ENCODE results near the gene MAP4K5.

DNA sequence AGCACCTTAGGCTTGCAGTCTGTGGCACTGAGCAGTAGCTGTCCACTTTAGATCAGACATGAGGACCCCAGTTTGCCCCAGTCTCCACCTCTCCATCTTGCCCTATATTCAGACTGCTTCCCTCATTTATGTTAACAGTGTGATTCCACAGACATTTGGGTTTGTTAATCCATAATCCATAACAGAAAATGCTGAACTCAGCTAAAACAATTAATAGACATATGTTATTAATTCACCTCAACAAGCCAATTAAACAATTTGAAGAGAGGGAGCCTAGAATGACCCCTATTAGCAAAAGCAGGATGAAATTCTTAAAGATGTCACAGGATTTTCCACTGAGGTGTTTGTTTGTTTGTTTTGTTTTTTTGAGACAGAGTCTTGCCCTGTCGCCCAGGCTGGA is 144.8 kb downstream of the MAP4K5 start:
- TF ChIP-seq CTCF (conservative IDR thresholded peaks at IDR 0.05; ENCODE audit: low read depth, low read length) (no peak), EZH2phosphoT487 (IDR thresholded peaks at IDR 0.05; ENCODE audit: borderline replicate concordance, low read length) (no peak), EZH2 (IDR thresholded peaks at IDR 0.05; ENCODE audit: low read length, unreplicated experiment) (no peak)
